HG03442 (cell line): ENCODE data around the gene SNCA.

Source experiments
- ATAC-seq: cut with Tn5 transposase; IDR thresholded peaks from one replicate; pipeline ENCODE4 v1.9.1; 2021; ENCODE audit warnings: mild to moderate bottlenecking, moderate library complexity; ENCODE audit not compliant: unreplicated experiment

SNCA gene

GRCh38 chr4:89820010-89820409 lies 17.0 kb downstream of the SNCA start:
- ATAC-seq, result no peak

GRCh38 chr4:89814362-89814761 lies 22.6 kb downstream of the SNCA start:
- no peak for ATAC-seq

GRCh38 chr4:89813197-89813596 lies 23.8 kb downstream of the SNCA start:
- no peak for ATAC-seq

GRCh38 chr4:89807441-89808140 lies 29.4 kb downstream of the SNCA start:
- ATAC-seq, result no peak

- no peak for ATAC-seq
Measured at GRCh38 chr4:89805297-89805696, 31.7 kb downstream of the SNCA start.

- no peak for ATAC-seq
Measured at GRCh38 chr4:89803915-89804314, 33.0 kb downstream of the SNCA start.

GRCh38 chr4:89803036-89803435 lies 33.9 kb downstream of the SNCA start:
- ATAC-seq, result no peak

GRCh38 chr4:89800527-89801103 lies 36.3 kb downstream of the SNCA start:
- no peak for ATAC-seq

GRCh38 chr4:89800012-89800516 lies 36.9 kb downstream of the SNCA start:
- ATAC-seq, result no peak

GRCh38 chr4:89799071-89799470 lies 37.9 kb downstream of the SNCA start:
- ATAC-seq, result no peak

- no peak for ATAC-seq
Measured at GRCh38 chr4:89797117-89797516, 39.8 kb downstream of the SNCA start.

GRCh38 chr4:89788206-89789072 lies 48.5 kb downstream of the SNCA start:
- no peak for ATAC-seq

- ATAC-seq, result no peak
Measured at GRCh38 chr4:89784686-89785231, 52.2 kb downstream of the SNCA start.

- no peak for ATAC-seq
Measured at GRCh38 chr4:89781321-89781720, 55.6 kb downstream of the SNCA start.

- ATAC-seq, result no peak
Measured at GRCh38 chr4:89773805-89774204, 63.2 kb downstream of the SNCA start.

GRCh38 chr4:89769856-89770255 lies 67.1 kb downstream of the SNCA start:
- ATAC-seq, result no peak

- no peak for ATAC-seq
Measured at GRCh38 chr4:89767924-89768323, 69.0 kb downstream of the SNCA start.

- ATAC-seq, result no peak
Measured at GRCh38 chr4:89765966-89766365, 71.0 kb downstream of the SNCA start.

GRCh38 chr4:89765528-89765927 lies 71.4 kb downstream of the SNCA start:
- ATAC-seq, result no peak

GRCh38 chr4:89762311-89762710 lies 74.7 kb downstream of the SNCA start:
- no peak for ATAC-seq

- no peak for ATAC-seq
Measured at GRCh38 chr4:89759426-89759825, 77.5 kb downstream of the SNCA start.
